ENCODE measurements around the gene ZBTB7C. TPM values are rescaled to one million over a fixed set of nuclear protein-coding genes. Genes with fewer than 3 reads are reported as not detected.
A peak's percentile ranks its signal among the peaks of the same experiment; 100 is the strongest.

The ZBTB7C gene
- total RNA-seq, 1 donor from 2014 or later: 15.0 TPM

DNA sequence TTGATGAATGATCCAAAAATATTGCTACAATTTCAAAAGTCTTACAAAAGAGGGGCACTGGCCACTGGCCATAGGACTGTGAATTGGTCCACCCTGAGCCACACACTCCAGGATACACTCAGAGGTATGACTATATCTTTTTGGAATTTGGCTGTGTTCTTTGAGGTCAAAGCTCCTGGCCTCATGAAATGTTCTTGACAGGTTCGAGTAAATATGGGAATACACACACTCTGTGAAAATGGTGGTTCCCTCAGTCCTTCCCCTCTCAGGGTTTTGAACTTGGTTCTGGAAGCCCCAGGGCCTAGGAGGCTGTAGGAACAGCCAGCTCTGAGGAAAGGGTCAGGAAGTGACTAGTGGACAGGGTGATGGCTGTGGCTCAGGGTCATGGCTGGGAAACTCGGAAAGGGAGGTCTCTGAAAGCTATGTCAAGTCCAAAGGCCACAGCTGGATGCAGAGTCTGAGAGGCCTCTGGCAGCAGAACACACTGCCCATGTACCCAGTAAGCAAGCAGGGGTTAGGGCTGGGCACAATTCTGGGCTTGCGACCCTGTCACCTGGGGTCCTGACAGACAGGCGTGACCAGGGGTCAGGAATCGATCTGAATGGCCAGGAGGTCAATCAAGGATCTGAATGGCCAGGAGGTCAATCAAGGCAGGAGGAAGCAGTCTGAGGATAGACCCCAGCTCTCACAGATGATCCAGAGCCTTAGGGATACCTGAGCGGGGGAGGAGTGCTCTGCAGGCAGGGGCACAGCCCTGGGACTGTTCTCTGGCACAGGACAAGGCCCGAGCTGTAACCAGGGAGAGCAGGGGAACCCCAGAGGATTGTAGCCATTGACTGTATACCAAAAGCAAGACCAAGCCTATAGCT, 255.3 kb downstream of the ZBTB7C start:
- ATAC-seq (peak; percentile 80 to 93), DNase-seq (no peak)
- Histone ChIP-seq H3K27me3 (ENCODE audit: low read depth) (no peaks in the 10 kb centered on the region), H3K4me1 (peaks cover 18% of the 10 kb centered on the region), H3K9me3 (no peaks in the 10 kb centered on the region), H3K27ac (peak overlapping the region; percentile 37), H3K4me3 (no peak overlapping the region), H3K36me3 (no peaks in the 10 kb centered on the region)
- TF ChIP-seq, protein P1, sequence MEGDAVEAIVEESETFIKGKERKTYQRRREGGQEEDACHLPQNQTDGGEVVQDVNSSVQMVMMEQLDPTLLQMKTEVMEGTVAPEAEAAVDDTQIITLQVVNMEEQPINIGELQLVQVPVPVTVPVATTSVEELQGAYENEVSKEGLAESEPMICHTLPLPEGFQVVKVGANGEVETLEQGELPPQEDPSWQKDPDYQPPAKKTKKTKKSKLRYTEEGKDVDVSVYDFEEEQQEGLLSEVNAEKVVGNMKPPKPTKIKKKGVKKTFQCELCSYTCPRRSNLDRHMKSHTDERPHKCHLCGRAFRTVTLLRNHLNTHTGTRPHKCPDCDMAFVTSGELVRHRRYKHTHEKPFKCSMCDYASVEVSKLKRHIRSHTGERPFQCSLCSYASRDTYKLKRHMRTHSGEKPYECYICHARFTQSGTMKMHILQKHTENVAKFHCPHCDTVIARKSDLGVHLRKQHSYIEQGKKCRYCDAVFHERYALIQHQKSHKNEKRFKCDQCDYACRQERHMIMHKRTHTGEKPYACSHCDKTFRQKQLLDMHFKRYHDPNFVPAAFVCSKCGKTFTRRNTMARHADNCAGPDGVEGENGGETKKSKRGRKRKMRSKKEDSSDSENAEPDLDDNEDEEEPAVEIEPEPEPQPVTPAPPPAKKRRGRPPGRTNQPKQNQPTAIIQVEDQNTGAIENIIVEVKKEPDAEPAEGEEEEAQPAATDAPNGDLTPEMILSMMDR (IDR thresholded peaks at IDR 0.05): no peak
- intact Hi-C loops (cut with DNase I): no loop called here

GRCh38 chr18:48152549-48152948, 256.6 kb downstream of the ZBTB7C start:
- peaks cover 18% of the 10 kb centered on the region for H3K4me1 ChIP-seq
- TF ChIP-seq, protein P1 (IDR thresholded peaks at IDR 0.05): no peak
- H3K4me3 ChIP-seq: no peak overlapping the region
- no peak overlapping the region for H3K27ac ChIP-seq
- DNase-seq: no peak
- H3K9me3 ChIP-seq: no peaks in the 10 kb centered on the region
- ATAC-seq: no peak
- no peaks in the 10 kb centered on the region for H3K36me3 ChIP-seq
- H3K27me3 ChIP-seq (ENCODE audit: low read depth): no peaks in the 10 kb centered on the region
- intact Hi-C loops (cut with DNase I): no loop called here

DNA sequence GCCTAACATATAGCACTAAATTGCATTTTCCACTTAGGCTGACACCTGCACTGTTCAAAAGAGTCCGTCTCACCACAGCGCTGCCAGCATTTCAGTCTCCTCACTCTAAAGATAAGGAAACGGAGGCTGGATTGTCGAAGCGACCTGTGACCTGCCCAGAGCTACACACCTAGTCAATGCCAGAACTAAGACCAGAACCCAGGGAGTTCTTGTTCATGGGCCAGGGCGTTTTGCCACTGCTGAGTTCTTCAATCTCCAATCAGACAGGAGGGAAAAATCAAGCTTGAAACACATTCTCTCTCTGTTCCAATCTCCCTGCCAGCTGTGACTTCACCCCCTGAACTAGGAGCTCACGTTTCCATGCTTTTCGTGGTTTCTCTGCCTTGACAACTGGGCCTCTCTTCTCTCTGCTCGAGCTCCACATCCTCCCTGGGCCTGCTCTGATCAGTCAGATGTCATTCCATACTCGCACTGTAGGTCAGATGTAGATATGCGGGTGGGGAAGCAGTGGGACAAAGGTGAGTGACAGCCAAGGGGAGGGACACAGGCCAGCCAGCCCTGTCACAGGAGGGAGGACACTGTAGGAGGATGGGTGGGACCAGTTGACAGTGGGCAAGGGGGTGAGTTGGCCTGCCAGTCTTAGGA, 257.6 kb downstream of the ZBTB7C start:
- Histone ChIP-seq H3K4me3 (no peak overlapping the region), H3K27ac (no peak overlapping the region), H3K27me3 (ENCODE audit: low read depth) (no peaks in the 10 kb centered on the region), H3K4me1 (peaks cover 18% of the 10 kb centered on the region), H3K36me3 (no peaks in the 10 kb centered on the region), H3K9me3 (no peaks in the 10 kb centered on the region)
- intact Hi-C loops (cut with DNase I): no loop called here
- no peak for ATAC-seq
- TF ChIP-seq, protein P1 (IDR thresholded peaks at IDR 0.05): no peak
- DNase-seq: no peak

DNA sequence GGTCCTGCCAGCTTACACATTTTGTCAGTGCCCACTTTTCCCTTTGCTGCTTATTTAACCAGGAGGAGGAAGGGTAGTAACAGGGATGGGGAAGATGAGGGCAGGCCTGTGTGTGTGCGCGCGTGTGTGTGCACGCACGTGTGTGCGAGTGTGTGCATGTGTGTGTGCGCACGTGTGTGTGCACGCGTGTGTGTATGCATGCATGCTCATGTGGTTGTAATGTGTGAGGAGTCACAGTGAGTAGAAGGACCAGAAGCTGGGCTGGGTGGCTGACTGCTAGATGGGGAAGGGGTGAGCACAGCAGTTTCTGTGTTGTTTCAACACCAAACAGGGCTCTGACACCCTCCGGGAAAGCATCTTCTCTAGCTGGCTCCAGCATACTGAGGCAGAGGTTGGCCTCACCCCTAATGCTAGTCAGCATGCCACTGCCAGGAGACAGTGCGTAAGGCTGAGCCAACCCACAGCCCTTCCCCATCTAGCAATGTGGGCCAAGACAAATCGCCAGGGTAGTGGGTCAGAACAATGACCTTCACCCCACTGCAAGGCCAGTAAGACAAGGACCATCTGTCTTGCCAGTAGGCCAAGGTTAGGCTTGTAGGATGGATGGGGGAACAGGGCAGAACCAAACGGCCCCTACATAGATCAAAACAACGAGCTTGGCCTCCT, 260.0 kb downstream of the ZBTB7C start:
- Histone ChIP-seq H3K36me3 (no peaks in the 10 kb centered on the region), H3K4me3 (no peak overlapping the region), H3K4me1 (peaks cover 17% of the 10 kb centered on the region), H3K9me3 (no peaks in the 10 kb centered on the region), H3K27ac (no peak overlapping the region), H3K27me3 (ENCODE audit: low read depth) (no peaks in the 10 kb centered on the region)
- intact Hi-C loops (cut with DNase I): no loop called here
- DNase-seq (no peak), ATAC-seq (no peak)
- TF ChIP-seq, protein P1 (IDR thresholded peaks at IDR 0.05): no peak

- TF ChIP-seq, protein P1 (IDR thresholded peaks at IDR 0.05): no peak
- no peaks in the 10 kb centered on the region for H3K36me3 ChIP-seq
- H3K9me3 ChIP-seq: no peaks in the 10 kb centered on the region
- H3K27me3 ChIP-seq (ENCODE audit: low read depth): no peaks in the 10 kb centered on the region
- intact Hi-C loops (cut with DNase I): no loop called here
- no peak overlapping the region for H3K27ac ChIP-seq
- H3K4me3 ChIP-seq: no peak overlapping the region
- no peak for ATAC-seq
- H3K4me1 ChIP-seq: peaks cover 35% of the 10 kb centered on the region
- DNase-seq: no peak
These were observed 266.2 kb downstream of the ZBTB7C start for GRCh38 chr18:48142994-48143393.

Measured in lower lobe of right lung (tissue), 2 donors.